ENCODE results near the gene PKD1L1.
"Not testable (repeated sequence)": the region's sequence is repeated elsewhere in the genome, so short reads cannot be mapped to it uniquely, and the experiment has no call there.

The PKD1L1 gene

GRCh38 chr7:47954231-47954911 lies 6.1 kb upstream of the PKD1L1 start:
- DNase-seq: no peak

GRCh38 chr7:47953822-47954221 lies 5.6 kb upstream of the PKD1L1 start:
- peak; percentile 6 for DNase-seq

- no peak for DNase-seq
Measured at GRCh38 chr7:47952224-47952623, 4.0 kb upstream of the PKD1L1 start.

GRCh38 chr7:47951374-47951773 lies 3.1 kb upstream of the PKD1L1 start:
- no peak for DNase-seq

GRCh38 chr7:47950714-47951113 lies 2.4 kb upstream of the PKD1L1 start:
- DNase-seq: no peak

- DNase-seq: no peak
Measured at GRCh38 chr7:47949703-47950102, 1.4 kb upstream of the PKD1L1 start.

- no peak for DNase-seq
Measured at GRCh38 chr7:47947355-47947749, 914 bp downstream of the PKD1L1 start.

- no peak for DNase-seq
Measured at GRCh38 chr7:47946581-47947354, 1.5 kb downstream of the PKD1L1 start.

GRCh38 chr7:47945261-47946015 lies 2.8 kb downstream of the PKD1L1 start:
- peak; percentile 78 for DNase-seq

- DNase-seq: no peak
Measured at GRCh38 chr7:47944536-47945260, 3.6 kb downstream of the PKD1L1 start.

GRCh38 chr7:47943676-47944474 lies 4.4 kb downstream of the PKD1L1 start:
- DNase-seq: no peak

GRCh38 chr7:47942651-47943050 lies 5.6 kb downstream of the PKD1L1 start:
- not testable (repeated sequence) for DNase-seq

GRCh38 chr7:47942132-47942531 lies 6.1 kb downstream of the PKD1L1 start:
- no peak for DNase-seq

GRCh38 chr7:47941136-47941844 lies 7.0 kb downstream of the PKD1L1 start:
- no peak for DNase-seq

- DNase-seq: no peak
Measured at GRCh38 chr7:47940088-47941013, 7.9 kb downstream of the PKD1L1 start.

GRCh38 chr7:47939425-47940036 lies 8.7 kb downstream of the PKD1L1 start:
- DNase-seq: no peak

- DNase-seq: peak; percentile 23
Measured at GRCh38 chr7:47938574-47939165, 9.6 kb downstream of the PKD1L1 start.

GRCh38 chr7:47937711-47938573 lies 10.3 kb downstream of the PKD1L1 start:
- DNase-seq: no peak

Measured in NCI-H82 (cell line).